ENCODE measurements around the gene SRSF10.

DNA sequence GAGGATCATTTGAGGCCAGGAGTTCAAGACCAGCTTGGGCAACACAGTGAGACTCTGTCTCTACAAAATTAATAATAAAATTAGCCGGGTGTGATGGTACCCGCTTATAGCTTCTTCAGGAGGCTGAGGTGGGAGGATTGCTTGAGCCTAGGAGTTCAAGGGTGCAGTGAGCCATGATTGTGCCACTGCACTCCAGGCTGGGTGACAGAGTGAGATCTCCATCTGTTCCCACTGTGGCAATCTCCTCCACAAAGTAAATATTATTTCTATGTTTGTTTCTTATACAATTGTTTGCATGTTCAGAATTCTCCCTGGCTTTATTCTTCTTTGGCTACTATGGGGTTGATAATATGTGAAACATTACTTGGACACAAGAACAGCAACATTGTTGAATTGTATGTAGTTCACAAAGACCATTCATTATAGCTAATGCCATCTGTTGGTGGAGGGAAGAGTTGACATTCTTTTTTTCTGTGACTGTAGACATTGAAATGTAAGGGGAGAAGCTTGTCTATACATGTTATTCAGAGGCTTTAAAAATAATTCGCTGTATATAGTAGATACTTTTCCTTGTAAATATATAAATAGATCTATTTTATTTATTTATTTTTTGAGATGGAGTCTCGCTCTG is 47.8 kb upstream of the SRSF10 start:
- TF ChIP-seq ISL1 (CRISPR knock-in tag; IDR thresholded peaks at IDR 0.05) (no peak), TOX (CRISPR knock-in tag; IDR thresholded peaks at IDR 0.05; ENCODE audit: borderline replicate concordance) (no peak), ARNTL (CRISPR knock-in tag; IDR thresholded peaks at IDR 0.05; ENCODE audit: borderline replicate concordance, low read depth) (no peak)
